Lower lobe of right lung (tissue), 2 donors: ENCODE measurements around the gene PCDH9. TPM values are rescaled to one million over a fixed set of nuclear protein-coding genes. Genes with fewer than 3 reads are reported as not detected.

Source experiments
- ATAC-seq, 2 donors: fragments of 200-7000 bp; cut with Tn5 transposase; one replicate each; pipeline ENCODE4 v1.9.1; 2020 to 2022; ENCODE audit warnings: mild to moderate bottlenecking in 2 of 2, moderate library complexity in 2 of 2
- DNase-seq: peaks from one replicate; pipeline ENCODE4 v3.0.0-alpha.2; 2020
- H3K27ac ChIP-seq: fragments of 200-600 bp; one replicate; pipeline ENCODE4 v1.8.0; 2022
- H3K27me3 ChIP-seq: fragments of 200-600 bp; one replicate; pipeline ENCODE4 v1.8.0; 2022; ENCODE audit warnings: low read depth
- H3K36me3 ChIP-seq: fragments of 200-600 bp; one replicate; pipeline ENCODE4 v1.8.0; 2022; ENCODE audit warnings: mild to moderate bottlenecking
- H3K4me1 ChIP-seq: fragments of 200-600 bp; one replicate; pipeline ENCODE4 v1.8.0; 2022
- H3K4me3 ChIP-seq: fragments of 200-600 bp; one replicate; pipeline ENCODE4 v1.8.0; 2022; ENCODE audit warnings: mild to moderate bottlenecking
- H3K9me3 ChIP-seq: fragments of 200-600 bp; one replicate; pipeline ENCODE4 v1.8.0; 2022
- CTCF ChIP-seq: fragments of 200-600 bp; IDR thresholded peaks from one replicate; pipeline ENCODE4 v1.8.0; 2022; ENCODE audit warnings: antibody characterized with exemption, mild to moderate bottlenecking
- intact Hi-C: fragments of 100-400 bp; cut with DNase I; formaldehyde crosslinking; loops from one replicate; pipeline ENCODE4 v1.11.0; 2022
- total RNA-seq: library from RNA; stranded (reverse); fragmentation: NEBNext Ultra II Directional; extraction: Animal tissue kit (Norgen Biotek cat#: 25700); gene quantifications from one replicate; pipeline ENCODE4 v1.2.1, GENCODE V29; 2021
- donor health status: DM: no; HTN: yes; CAD: no; lungs with severe emphysema.

The PCDH9 gene
- total RNA-seq, 1 donor from 2014 or later, result 8.9 TPM

GRCh38 chr13:67228031-67228430, 2.1 kb downstream of the PCDH9 start:
- no peaks in the 10 kb centered on the region for H3K27me3 ChIP-seq
- no peak for ATAC-seq
- no peak for DNase-seq
- intact Hi-C loops, result no loop called here
- H3K4me1 ChIP-seq, result peaks cover 13% of the 10 kb centered on the region
- no peaks in the 10 kb centered on the region for H3K9me3 ChIP-seq
- TF ChIP-seq CTCF, result no peak
- H3K4me3 ChIP-seq, result peak overlapping the region; percentile 82
- no peak overlapping the region for H3K27ac ChIP-seq
- no peaks in the 10 kb centered on the region for H3K36me3 ChIP-seq

- H3K4me1 ChIP-seq, result peaks cover 13% of the 10 kb centered on the region
- no peaks in the 10 kb centered on the region for H3K27me3 ChIP-seq
- no peak for DNase-seq
- H3K9me3 ChIP-seq, result no peaks in the 10 kb centered on the region
- H3K27ac ChIP-seq, result no peak overlapping the region
- intact Hi-C loops, result no loop called here
- H3K4me3 ChIP-seq, result no peak overlapping the region
- H3K36me3 ChIP-seq, result no peaks in the 10 kb centered on the region
- ATAC-seq, result no peak
- no peak for TF ChIP-seq CTCF
Measured at GRCh38 chr13:67227131-67227983, 2.8 kb downstream of the PCDH9 start.

- intact Hi-C loops, result no loop called here
- H3K4me3 ChIP-seq, result no peak overlapping the region
- H3K4me1 ChIP-seq, result peaks cover 17% of the 10 kb centered on the region
- H3K27ac ChIP-seq, result no peak overlapping the region
- H3K9me3 ChIP-seq, result no peaks in the 10 kb centered on the region
- H3K27me3 ChIP-seq, result no peaks in the 10 kb centered on the region
- DNase-seq (no peak), ATAC-seq (no peak)
- no peak for TF ChIP-seq CTCF
- H3K36me3 ChIP-seq, result no peaks in the 10 kb centered on the region
Measured at GRCh38 chr13:67226696-67227095, 3.4 kb downstream of the PCDH9 start.

- Histone ChIP-seq H3K27me3 (no peaks in the 10 kb centered on the region), H3K36me3 (no peaks in the 10 kb centered on the region), H3K4me3 (no peak overlapping the region), H3K27ac (no peak overlapping the region), H3K9me3 (no peaks in the 10 kb centered on the region), H3K4me1 (peaks cover 21% of the 10 kb centered on the region)
- DNase-seq (no peak), ATAC-seq (peak; percentile 9 to 26)
- no peak for TF ChIP-seq CTCF
- intact Hi-C loops, result no loop called here
Measured at GRCh38 chr13:67225252-67226159, 4.6 kb downstream of the PCDH9 start.

- H3K4me1 ChIP-seq, result peaks cover 21% of the 10 kb centered on the region
- intact Hi-C loops, result no loop called here
- no peaks in the 10 kb centered on the region for H3K36me3 ChIP-seq
- peak overlapping the region; percentile 36 for H3K4me3 ChIP-seq
- DNase-seq (peak; percentile 77), ATAC-seq (peak; percentile 89 to 90)
- H3K27me3 ChIP-seq, result no peaks in the 10 kb centered on the region
- no peak overlapping the region for H3K27ac ChIP-seq
- TF ChIP-seq CTCF, result peak; percentile 68
- no peaks in the 10 kb centered on the region for H3K9me3 ChIP-seq
Measured at GRCh38 chr13:67224148-67224846, 5.8 kb downstream of the PCDH9 start.
